ENCODE measurements around the gene SERINC1. TPM values are rescaled to one million over a fixed set of nuclear protein-coding genes. Genes with fewer than 3 reads are reported as not detected.
A peak's percentile ranks its signal among the peaks of the same experiment; 100 is the strongest.
"Not testable (repeated sequence)": the region's sequence is repeated elsewhere in the genome, so short reads cannot be mapped to it uniquely, and the experiment has no call there.

SERINC1 gene
- 100 to 1,000 TPM; 233 to 297 (median 267) TPM for polyA plus RNA-seq (ENCODE audit: insufficient read length in 4 of 4)

- DNase-seq (ENCODE audit: low read depth in 4 of 4, low spot score in 3 of 4), result peak; percentile 94
These were observed at the start of gene SERINC1 for GRCh38 chr6:122471107-122472021. Gene SERINC1 (minus strand): TSS chr6:122471807. CDS start chr6:122471737, 70 bp downstream.

GRCh38 chr6:122511193-122511924, 39.8 kb upstream of the SERINC1 start:
- no peak for DNase-seq (ENCODE audit: low read depth in 4 of 4, low spot score in 3 of 4)

DNA sequence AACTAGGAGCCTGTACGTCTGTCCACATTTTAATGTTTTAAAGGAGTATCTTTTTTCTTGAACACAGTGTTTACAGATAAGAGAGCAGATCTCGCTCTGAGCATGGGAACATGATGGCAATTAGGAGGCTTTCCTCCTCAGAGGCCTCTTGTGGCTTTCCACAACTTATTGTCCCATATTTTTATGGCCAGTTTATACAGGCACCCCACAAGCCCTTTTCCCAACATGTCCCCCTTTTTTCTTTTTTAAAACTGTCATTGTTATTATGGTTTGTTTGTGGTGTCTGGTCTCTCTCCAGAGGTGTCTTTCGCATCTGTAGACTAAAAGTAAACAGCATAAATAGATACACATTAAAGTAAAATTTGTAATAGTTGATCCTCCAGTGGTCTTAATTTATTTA, 33.6 kb upstream of the SERINC1 start:
- DNase-seq (ENCODE audit: low read depth in 4 of 4, low spot score in 3 of 4), result not testable (repeated sequence)

- no peak for DNase-seq (ENCODE audit: low read depth in 4 of 4, low spot score in 3 of 4)
These were observed 29.9 kb upstream of the SERINC1 start for GRCh38 chr6:122501475-122501874.

- no peak for DNase-seq (ENCODE audit: low read depth in 4 of 4, low spot score in 3 of 4)
These were observed 24.0 kb upstream of the SERINC1 start for GRCh38 chr6:122495612-122496011.

- no peak for DNase-seq (ENCODE audit: low read depth in 4 of 4, low spot score in 3 of 4)
These were observed 23.2 kb upstream of the SERINC1 start for GRCh38 chr6:122494665-122495272.

- peak; percentile 33 to 45 (median 36) for DNase-seq (ENCODE audit: low read depth in 4 of 4, low spot score in 3 of 4)
These were observed 20.4 kb upstream of the SERINC1 start for GRCh38 chr6:122491919-122492555.

- DNase-seq (ENCODE audit: low read depth in 4 of 4, low spot score in 3 of 4), result no peak
These were observed 19.0 kb upstream of the SERINC1 start for GRCh38 chr6:122490607-122491006.

DNA sequence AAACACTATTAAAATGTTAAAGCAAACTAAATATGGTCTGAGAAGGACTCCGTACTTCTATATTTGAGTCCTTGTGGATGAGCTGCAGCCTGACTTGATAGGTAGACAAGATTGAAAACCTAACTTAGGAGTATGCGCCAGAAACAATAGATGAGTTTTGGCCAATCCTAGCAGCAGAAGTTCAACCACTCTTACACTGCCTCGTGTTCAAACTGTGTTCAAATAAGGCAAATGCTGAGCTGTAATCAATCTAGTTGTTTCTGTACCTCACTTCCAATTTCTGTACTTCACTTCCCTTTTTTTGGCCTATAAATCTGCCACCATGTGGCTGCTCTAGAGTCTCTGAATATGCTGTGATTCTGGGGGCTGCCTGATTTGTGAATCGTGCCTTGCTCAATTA, 13.2 kb upstream of the SERINC1 start:
- DNase-seq (ENCODE audit: low read depth in 4 of 4, low spot score in 3 of 4), result no peak

- no peak for DNase-seq (ENCODE audit: low read depth in 4 of 4, low spot score in 3 of 4)
These were observed 11.1 kb upstream of the SERINC1 start for GRCh38 chr6:122482750-122483080.

DNA sequence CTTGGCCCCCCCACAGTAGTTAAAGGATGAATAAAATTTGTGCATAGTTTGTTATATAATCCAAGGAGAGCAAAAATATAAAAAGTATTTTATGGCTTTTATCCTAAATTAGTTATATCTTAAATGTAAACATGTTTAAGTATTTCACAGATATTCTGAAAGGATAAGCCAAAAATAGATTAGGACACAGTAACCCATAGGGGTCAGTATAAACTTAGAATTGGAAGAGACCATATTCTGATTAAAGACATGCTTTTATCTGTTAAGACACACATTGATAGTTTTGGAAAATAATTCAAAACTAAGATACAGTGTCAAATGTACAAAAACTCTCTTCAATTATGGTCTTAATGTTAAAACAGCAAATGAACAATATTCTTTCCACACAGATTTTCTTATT, 4.5 kb upstream of the SERINC1 start:
- DNase-seq (ENCODE audit: low read depth in 4 of 4, low spot score in 3 of 4), result no peak

- DNase-seq (ENCODE audit: low read depth in 4 of 4, low spot score in 3 of 4), result no peak
These were observed 374 bp upstream of the SERINC1 start for GRCh38 chr6:122472022-122472340.

GRCh38 chr6:122461885-122462284, 9.7 kb downstream of the SERINC1 start:
- DNase-seq (ENCODE audit: low read depth in 4 of 4, low spot score in 3 of 4), result no peak

GRCh38 chr6:122459865-122460416, 11.7 kb downstream of the SERINC1 start:
- DNase-seq (ENCODE audit: low read depth in 4 of 4, low spot score in 3 of 4), result not testable (repeated sequence)

- no peak for DNase-seq (ENCODE audit: low read depth in 4 of 4, low spot score in 3 of 4)
These were observed 12.4 kb downstream of the SERINC1 start for GRCh38 chr6:122459240-122459639.

GRCh38 chr6:122458087-122458486, 13.5 kb downstream of the SERINC1 start:
- no peak for DNase-seq (ENCODE audit: low read depth in 4 of 4, low spot score in 3 of 4)

- DNase-seq (ENCODE audit: low read depth in 4 of 4, low spot score in 3 of 4), result not testable (repeated sequence)
These were observed 16.5 kb downstream of the SERINC1 start for GRCh38 chr6:122455116-122455515.

GRCh38 chr6:122454673-122455072, 16.9 kb downstream of the SERINC1 start:
- DNase-seq (ENCODE audit: low read depth in 4 of 4, low spot score in 3 of 4), result no peak

GRCh38 chr6:122452509-122452908, 19.1 kb downstream of the SERINC1 start:
- DNase-seq (ENCODE audit: low read depth in 4 of 4, low spot score in 3 of 4), result no peak

GRCh38 chr6:122449069-122449468, 22.5 kb downstream of the SERINC1 start:
- peak in 1 of 4 donors; percentile 23 for DNase-seq (ENCODE audit: low read depth in 4 of 4, low spot score in 3 of 4)

DNA sequence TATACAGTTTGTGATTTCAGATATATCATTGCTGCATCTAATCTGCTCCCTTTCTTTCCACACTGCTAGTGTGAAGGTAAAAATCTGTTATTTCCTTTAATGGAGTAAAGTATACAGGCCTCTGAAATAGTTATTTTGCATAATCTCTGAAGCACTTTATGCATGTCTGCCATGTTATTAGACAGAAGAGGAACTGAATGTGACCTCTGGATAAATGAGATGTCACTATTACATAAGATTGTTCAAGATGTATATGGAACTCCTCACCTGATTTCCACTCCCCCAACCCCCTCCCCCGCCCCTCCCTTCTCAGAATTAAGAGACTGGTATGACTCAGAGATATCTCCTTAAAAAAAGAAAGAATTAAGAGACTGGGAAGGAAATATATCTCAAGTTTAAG, 26.3 kb downstream of the SERINC1 start:
- DNase-seq (ENCODE audit: low read depth in 4 of 4, low spot score in 3 of 4), result no peak
